ENCODE data around the gene REELD1. TPM values are rescaled to one million over a fixed set of nuclear protein-coding genes. Genes with fewer than 3 reads are reported as not detected.

Gene REELD1
- total RNA-seq, 1 donor from 2014 or later: not detected

GRCh38 chr4:146274774-146275173 is 60.4 kb downstream of the REELD1 start:
- H2AFZ ChIP-seq (ENCODE audit: low read depth, low read length): no peak overlapping the region
- H3K9ac ChIP-seq (ENCODE audit: low read length): no peak overlapping the region
- H3K9me3 Mint-ChIP-seq (ENCODE audit: unreplicated experiment): no peaks in the 10 kb centered on the region
- H3K9me3 ChIP-seq (ENCODE audit: insufficient read depth, low read depth, low read length): no peaks in the 10 kb centered on the region
- TF ChIP-seq CTCF (IDR thresholded peaks at IDR 0.05; ENCODE audit: insufficient read depth, low read depth, low read length) (no peak), EZH2 (IDR thresholded peaks at IDR 0.05; ENCODE audit: insufficient read depth, low read length) (no peak)
- no peaks in the 10 kb centered on the region for H3K4me1 ChIP-seq (ENCODE audit: insufficient read depth, low read length)
- H3K79me2 ChIP-seq (ENCODE audit: insufficient read depth, low read length): no peaks in the 10 kb centered on the region
- DNase-seq (ENCODE audit: low read depth) (no peak), FAIRE-seq (no peak)
- H4K20me1 ChIP-seq (ENCODE audit: insufficient read depth, low read length): no peaks in the 10 kb centered on the region
- H3K27me3 ChIP-seq (ENCODE audit: insufficient read depth, low read length): no peaks in the 10 kb centered on the region
- H3K4me3 Mint-ChIP-seq (ENCODE audit: unreplicated experiment): no peak overlapping the region
- H3K36me3 ChIP-seq (ENCODE audit: insufficient read depth, low read length): no peaks in the 10 kb centered on the region
- H3K27ac ChIP-seq (ENCODE audit: low read depth, low read length): no peak overlapping the region
- H3K4me1 Mint-ChIP-seq (ENCODE audit: low read depth, unreplicated experiment): no peaks in the 10 kb centered on the region
- H3K36me3 Mint-ChIP-seq (ENCODE audit: low read depth, unreplicated experiment): no peaks in the 10 kb centered on the region
- H3K27ac Mint-ChIP-seq (ENCODE audit: unreplicated experiment): no peak overlapping the region
- no peaks in the 10 kb centered on the region for H3K27me3 Mint-ChIP-seq (ENCODE audit: low read depth, unreplicated experiment)
- no peak overlapping the region for H3K4me2 ChIP-seq (ENCODE audit: low read length)
- H3K4me3 ChIP-seq (ENCODE audit: insufficient read depth, low read depth, low read length): no peak overlapping the region

- DNase-seq (ENCODE audit: low read depth) (no peak), FAIRE-seq (no peak)
- no peaks in the 10 kb centered on the region for H3K36me3 Mint-ChIP-seq (ENCODE audit: low read depth, unreplicated experiment)
- H3K27ac Mint-ChIP-seq (ENCODE audit: unreplicated experiment): no peak overlapping the region
- H3K9me3 Mint-ChIP-seq (ENCODE audit: unreplicated experiment): no peaks in the 10 kb centered on the region
- Histone ChIP-seq H3K27me3 (ENCODE audit: insufficient read depth, low read length) (no peaks in the 10 kb centered on the region), H4K20me1 (ENCODE audit: insufficient read depth, low read length) (no peaks in the 10 kb centered on the region), H3K27ac (ENCODE audit: low read depth, low read length) (no peak overlapping the region), H3K36me3 (ENCODE audit: insufficient read depth, low read length) (no peaks in the 10 kb centered on the region), H3K4me1 (ENCODE audit: insufficient read depth, low read length) (no peaks in the 10 kb centered on the region), H3K4me3 (ENCODE audit: insufficient read depth, low read depth, low read length) (no peak overlapping the region), H3K9ac (ENCODE audit: low read length) (no peak overlapping the region), H3K4me2 (ENCODE audit: low read length) (no peak overlapping the region), H2AFZ (ENCODE audit: low read depth, low read length) (no peak overlapping the region), H3K79me2 (ENCODE audit: insufficient read depth, low read length) (no peaks in the 10 kb centered on the region), H3K9me3 (ENCODE audit: insufficient read depth, low read depth, low read length) (no peaks in the 10 kb centered on the region)
- H3K4me1 Mint-ChIP-seq (ENCODE audit: low read depth, unreplicated experiment): no peaks in the 10 kb centered on the region
- no peaks in the 10 kb centered on the region for H3K27me3 Mint-ChIP-seq (ENCODE audit: low read depth, unreplicated experiment)
- no peak for TF ChIP-seq EZH2 (IDR thresholded peaks at IDR 0.05; ENCODE audit: insufficient read depth, low read length)
- TF ChIP-seq CTCF (IDR thresholded peaks at IDR 0.05; ENCODE audit: insufficient read depth, low read depth, low read length): no peak
- H3K4me3 Mint-ChIP-seq (ENCODE audit: unreplicated experiment): no peak overlapping the region
Observed at GRCh38 chr4:146275370-146275769, 61.0 kb downstream of the REELD1 start.

GRCh38 chr4:146278986-146279385 is 64.6 kb downstream of the REELD1 start:
- H2AFZ ChIP-seq (ENCODE audit: low read depth, low read length): no peak overlapping the region
- no peaks in the 10 kb centered on the region for H3K4me1 Mint-ChIP-seq (ENCODE audit: low read depth, unreplicated experiment)
- no peak overlapping the region for H3K9ac ChIP-seq (ENCODE audit: low read length)
- no peaks in the 10 kb centered on the region for H3K9me3 ChIP-seq (ENCODE audit: insufficient read depth, low read depth, low read length)
- no peak overlapping the region for H3K4me3 Mint-ChIP-seq (ENCODE audit: unreplicated experiment)
- TF ChIP-seq CTCF (IDR thresholded peaks at IDR 0.05; ENCODE audit: insufficient read depth, low read depth, low read length) (no peak), EZH2 (IDR thresholded peaks at IDR 0.05; ENCODE audit: insufficient read depth, low read length) (no peak)
- DNase-seq (ENCODE audit: low read depth): no peak
- FAIRE-seq: no peak
- H3K79me2 ChIP-seq (ENCODE audit: insufficient read depth, low read length): no peaks in the 10 kb centered on the region
- H3K36me3 Mint-ChIP-seq (ENCODE audit: low read depth, unreplicated experiment): no peaks in the 10 kb centered on the region
- H3K36me3 ChIP-seq (ENCODE audit: insufficient read depth, low read length): no peaks in the 10 kb centered on the region
- no peak overlapping the region for H3K4me2 ChIP-seq (ENCODE audit: low read length)
- H3K27ac ChIP-seq (ENCODE audit: low read depth, low read length): no peak overlapping the region
- H3K27me3 Mint-ChIP-seq (ENCODE audit: low read depth, unreplicated experiment): no peaks in the 10 kb centered on the region
- no peaks in the 10 kb centered on the region for H3K4me1 ChIP-seq (ENCODE audit: insufficient read depth, low read length)
- no peaks in the 10 kb centered on the region for H3K9me3 Mint-ChIP-seq (ENCODE audit: unreplicated experiment)
- H3K4me3 ChIP-seq (ENCODE audit: insufficient read depth, low read depth, low read length): no peak overlapping the region
- H3K27ac Mint-ChIP-seq (ENCODE audit: unreplicated experiment): no peak overlapping the region
- no peaks in the 10 kb centered on the region for H3K27me3 ChIP-seq (ENCODE audit: insufficient read depth, low read length)
- H4K20me1 ChIP-seq (ENCODE audit: insufficient read depth, low read length): no peaks in the 10 kb centered on the region

Other genes starting within 250 kb of the REELD1 start
- gene LSM6, start 38.8 kb upstream of the REELD1 start, total RNA-seq: 14.1 and 18.7 TPM in 2 replicates

Data from astrocyte (in vitro differentiated cells and primary cell).